Measurements from ENCODE around the gene AMY1C. TPM values are rescaled to one million over a fixed set of nuclear protein-coding genes. Genes with fewer than 3 reads are reported as not detected.
"Not testable (repeated sequence)": the region's sequence is repeated elsewhere in the genome, so short reads cannot be mapped to it uniquely, and the experiment has no call there.

Gene AMY1C
- total RNA-seq, 1 experiment from 2014 or later = not detected

DNA sequence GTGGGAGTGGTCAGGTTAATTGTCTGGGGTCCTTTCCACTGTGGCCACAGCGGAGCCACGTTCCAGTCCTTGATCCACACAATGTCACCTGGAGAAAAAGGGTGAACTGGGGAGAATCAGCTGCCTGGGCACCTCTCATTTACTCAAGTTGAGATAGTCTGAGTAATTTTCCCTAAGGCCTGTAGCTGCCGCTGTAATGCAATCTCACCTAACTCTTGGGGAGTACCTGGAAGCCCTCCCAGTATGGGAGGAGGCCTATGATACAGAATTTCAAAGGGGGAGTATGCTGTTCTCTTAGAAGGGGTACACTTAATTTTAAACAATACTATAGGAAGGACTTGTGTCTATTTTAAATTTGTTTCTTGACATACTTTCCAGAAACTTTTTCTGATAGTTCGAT lies 5.2 kb upstream of the AMY1C start:
- H2AFZ ChIP-seq (ENCODE audit: low read length); H3K36me3 ChIP-seq (ENCODE audit: insufficient read depth, low read length); H3K27ac ChIP-seq (ENCODE audit: low read length); H3K4me1 ChIP-seq (ENCODE audit: low read length); H3K9me2 ChIP-seq (replicated peaks; ENCODE audit: insufficient read depth, low read length); H3K9ac ChIP-seq (ENCODE audit: low read length); DNase-seq; H3K27me3 ChIP-seq (ENCODE audit: low read length); H3K4me3 ChIP-seq (ENCODE audit: low read length); H4K20me1 ChIP-seq (ENCODE audit: insufficient read depth, low read depth, low read length); H3K9me3 ChIP-seq (ENCODE audit: low read length); H3K4me2 ChIP-seq (ENCODE audit: low read depth, low read length, poor library complexity, severe bottlenecking); H3K79me2 ChIP-seq (ENCODE audit: low read length): not testable (repeated sequence)

DNA sequence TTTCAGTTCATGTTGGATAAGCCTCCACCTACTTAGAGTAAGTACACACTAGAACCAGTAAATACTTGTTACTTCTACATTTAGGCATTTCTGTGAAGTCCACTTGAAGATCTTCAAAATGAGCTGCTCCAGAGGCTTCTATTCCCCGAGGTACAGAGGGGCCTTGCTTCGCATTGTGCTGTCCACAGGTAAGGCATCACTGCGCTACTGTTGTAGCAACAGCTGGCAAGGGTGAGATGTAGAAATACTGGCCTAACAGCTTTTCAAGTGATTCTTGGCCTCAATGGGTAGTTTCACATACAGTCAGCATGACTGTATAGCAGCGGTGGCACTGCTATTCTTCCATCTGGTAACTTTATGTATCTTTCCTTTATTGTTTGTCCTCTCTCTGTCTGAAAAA lies 4.7 kb upstream of the AMY1C start:
- not testable (repeated sequence) for H3K27me3 ChIP-seq (ENCODE audit: low read length); H3K4me2 ChIP-seq (ENCODE audit: low read depth, low read length, poor library complexity, severe bottlenecking); H3K9ac ChIP-seq (ENCODE audit: low read length); H3K9me2 ChIP-seq (replicated peaks; ENCODE audit: insufficient read depth, low read length); H3K27ac ChIP-seq (ENCODE audit: low read length); H2AFZ ChIP-seq (ENCODE audit: low read length); H4K20me1 ChIP-seq (ENCODE audit: insufficient read depth, low read depth, low read length); H3K4me1 ChIP-seq (ENCODE audit: low read length); H3K9me3 ChIP-seq (ENCODE audit: low read length); H3K79me2 ChIP-seq (ENCODE audit: low read length); DNase-seq; H3K4me3 ChIP-seq (ENCODE audit: low read length); H3K36me3 ChIP-seq (ENCODE audit: insufficient read depth, low read length)

DNA sequence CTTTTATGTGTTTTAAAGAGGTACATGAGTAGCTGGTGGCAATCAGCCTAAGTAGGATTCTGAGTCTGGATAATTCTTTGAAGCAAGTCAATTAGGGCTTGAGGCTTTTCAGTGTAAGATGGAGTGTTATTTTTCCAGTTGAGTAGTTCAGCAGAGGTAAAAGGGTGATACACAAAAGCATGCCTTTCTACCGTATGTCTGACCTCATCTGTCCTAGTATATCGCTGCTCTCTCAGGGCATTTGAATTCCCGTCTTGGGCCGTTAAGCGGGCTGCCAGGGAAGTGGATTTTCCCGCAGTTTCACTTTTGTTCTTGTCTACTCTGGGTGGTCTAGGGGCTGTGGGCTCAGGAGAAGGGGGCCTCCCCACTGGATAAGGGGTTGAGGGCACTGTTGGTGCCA lies 1.4 kb upstream of the AMY1C start:
- H3K4me3 ChIP-seq (ENCODE audit: low read length); H3K27me3 ChIP-seq (ENCODE audit: low read length); H3K4me2 ChIP-seq (ENCODE audit: low read depth, low read length, poor library complexity, severe bottlenecking); H3K27ac ChIP-seq (ENCODE audit: low read length); H3K9ac ChIP-seq (ENCODE audit: low read length); H3K79me2 ChIP-seq (ENCODE audit: low read length); H2AFZ ChIP-seq (ENCODE audit: low read length); H3K9me3 ChIP-seq (ENCODE audit: low read length); H4K20me1 ChIP-seq (ENCODE audit: insufficient read depth, low read depth, low read length); H3K9me2 ChIP-seq (replicated peaks; ENCODE audit: insufficient read depth, low read length); DNase-seq; H3K36me3 ChIP-seq (ENCODE audit: insufficient read depth, low read length); H3K4me1 ChIP-seq (ENCODE audit: low read length): not testable (repeated sequence)

DNA sequence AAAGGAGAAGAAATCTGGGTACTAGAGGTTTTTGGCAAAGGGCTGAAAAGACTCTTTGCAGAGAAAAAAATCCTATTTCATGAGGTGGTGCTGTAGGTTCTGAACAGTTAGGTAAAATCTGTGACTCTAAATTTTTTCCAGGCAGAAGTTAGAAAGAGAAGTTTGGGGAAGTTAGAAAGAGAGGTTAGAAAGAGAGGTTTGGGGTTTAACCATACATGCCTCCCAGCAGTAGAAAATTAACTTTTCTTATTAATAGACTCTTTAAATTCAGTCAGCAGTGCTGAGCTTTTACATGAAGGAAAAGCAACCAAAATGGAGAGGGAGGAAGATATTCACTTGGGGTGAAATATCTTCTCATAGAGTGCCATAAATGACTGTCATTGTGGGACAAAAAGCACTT lies 12.2 kb downstream of the AMY1C start:
- no peaks in the 10 kb centered on the region for H3K36me3 ChIP-seq (ENCODE audit: insufficient read depth, low read length)
- H3K4me3 ChIP-seq (ENCODE audit: low read length) = no peak overlapping the region
- no peaks in the 10 kb centered on the region for H3K27me3 ChIP-seq (ENCODE audit: low read length)
- H3K9me2 ChIP-seq (replicated peaks; ENCODE audit: insufficient read depth, low read length) = no peaks in the 10 kb centered on the region
- H3K27ac ChIP-seq (ENCODE audit: low read length) = no peak overlapping the region
- no peaks in the 10 kb centered on the region for H3K4me1 ChIP-seq (ENCODE audit: low read length)
- no peaks in the 10 kb centered on the region for H4K20me1 ChIP-seq (ENCODE audit: insufficient read depth, low read depth, low read length)
- peaks cover 16% of the 10 kb centered on the region for H3K9me3 ChIP-seq (ENCODE audit: low read length)
- H2AFZ ChIP-seq (ENCODE audit: low read length) = no peak overlapping the region
- H3K79me2 ChIP-seq (ENCODE audit: low read length) = no peaks in the 10 kb centered on the region
- no peak for DNase-seq
- no peak overlapping the region for H3K9ac ChIP-seq (ENCODE audit: low read length)
- no peak overlapping the region for H3K4me2 ChIP-seq (ENCODE audit: low read depth, low read length, poor library complexity, severe bottlenecking)

DNA sequence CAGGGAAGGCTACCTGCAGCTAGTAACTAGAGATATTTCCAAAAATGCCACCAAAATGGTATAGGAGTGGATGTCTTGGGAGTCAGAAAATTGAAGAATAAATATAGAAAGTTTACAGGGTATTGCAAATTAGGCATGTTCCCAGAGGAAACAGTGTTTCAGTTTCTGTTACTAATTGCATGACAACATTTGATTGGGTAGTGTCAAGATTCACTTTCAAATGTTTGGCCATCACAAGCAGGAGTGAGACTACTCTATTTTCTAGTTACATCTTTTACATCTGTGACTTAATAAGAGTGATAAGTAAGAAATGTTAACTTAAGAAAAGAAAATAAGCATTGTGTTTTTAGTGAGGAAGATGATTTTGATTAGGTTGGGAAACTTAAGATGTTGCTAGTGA lies 30.2 kb downstream of the AMY1C start:
- H3K4me2 ChIP-seq (ENCODE audit: low read depth, low read length, poor library complexity, severe bottlenecking) = no peak overlapping the region
- H3K27ac ChIP-seq (ENCODE audit: low read length) = no peak overlapping the region
- H3K27me3 ChIP-seq (ENCODE audit: low read length) = no peaks in the 10 kb centered on the region
- H3K9me3 ChIP-seq (ENCODE audit: low read length) = peaks cover 3% of the 10 kb centered on the region; the same call in 1 of the 2 replicates
- DNase-seq = no peak
- no peak overlapping the region for H3K4me3 ChIP-seq (ENCODE audit: low read length)
- no peak overlapping the region for H3K9ac ChIP-seq (ENCODE audit: low read length)
- no peaks in the 10 kb centered on the region for H4K20me1 ChIP-seq (ENCODE audit: insufficient read depth, low read depth, low read length)
- no peaks in the 10 kb centered on the region for H3K36me3 ChIP-seq (ENCODE audit: insufficient read depth, low read length)
- H3K9me2 ChIP-seq (replicated peaks; ENCODE audit: insufficient read depth, low read length) = 0 out of 2 replicates have a peak, but pooled peaks cover 3% of the 10 kb centered on the region
- H2AFZ ChIP-seq (ENCODE audit: low read length) = no peak overlapping the region
- H3K79me2 ChIP-seq (ENCODE audit: low read length) = no peaks in the 10 kb centered on the region
- no peaks in the 10 kb centered on the region for H3K4me1 ChIP-seq (ENCODE audit: low read length)

DNA sequence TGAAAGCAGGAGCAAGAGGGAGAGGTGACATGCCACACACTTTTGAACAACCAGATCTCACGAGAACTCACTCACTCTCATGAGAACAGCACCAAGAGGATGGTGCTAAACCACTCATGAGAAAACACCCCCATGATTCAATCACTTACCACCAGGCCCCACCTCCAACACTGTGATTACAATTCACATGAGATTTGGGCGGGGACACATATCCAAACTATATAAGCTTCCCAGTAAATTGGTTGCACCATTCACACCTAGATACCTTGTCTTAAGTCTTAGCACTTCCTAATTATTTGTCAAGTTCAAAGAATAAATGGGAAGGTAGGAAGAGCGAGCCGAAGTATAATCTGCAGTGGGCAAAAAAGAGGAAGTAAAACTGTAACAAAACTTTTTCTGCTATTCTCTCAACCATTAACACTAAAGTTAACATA lies 34.3 kb downstream of the AMY1C start:
- H4K20me1 ChIP-seq (ENCODE audit: insufficient read depth, low read depth, low read length) = no peaks in the 10 kb centered on the region
- DNase-seq = no peak
- H3K9ac ChIP-seq (ENCODE audit: low read length) = no peak overlapping the region
- 0 out of 2 replicates have a peak, but pooled peaks cover 3% of the 10 kb centered on the region for H3K9me3 ChIP-seq (ENCODE audit: low read length)
- 0 out of 2 replicates have a peak, but pooled peaks cover 3% of the 10 kb centered on the region for H3K9me2 ChIP-seq (replicated peaks; ENCODE audit: insufficient read depth, low read length)
- H3K4me1 ChIP-seq (ENCODE audit: low read length) = no peaks in the 10 kb centered on the region
- H3K4me2 ChIP-seq (ENCODE audit: low read depth, low read length, poor library complexity, severe bottlenecking) = no peak overlapping the region
- no peak overlapping the region for H3K4me3 ChIP-seq (ENCODE audit: low read length)
- no peaks in the 10 kb centered on the region for H3K36me3 ChIP-seq (ENCODE audit: insufficient read depth, low read length)
- H2AFZ ChIP-seq (ENCODE audit: low read length) = no peak overlapping the region
- no peak overlapping the region for H3K27ac ChIP-seq (ENCODE audit: low read length)
- H3K79me2 ChIP-seq (ENCODE audit: low read length) = no peaks in the 10 kb centered on the region
- H3K27me3 ChIP-seq (ENCODE audit: low read length) = no peaks in the 10 kb centered on the region

DNA sequence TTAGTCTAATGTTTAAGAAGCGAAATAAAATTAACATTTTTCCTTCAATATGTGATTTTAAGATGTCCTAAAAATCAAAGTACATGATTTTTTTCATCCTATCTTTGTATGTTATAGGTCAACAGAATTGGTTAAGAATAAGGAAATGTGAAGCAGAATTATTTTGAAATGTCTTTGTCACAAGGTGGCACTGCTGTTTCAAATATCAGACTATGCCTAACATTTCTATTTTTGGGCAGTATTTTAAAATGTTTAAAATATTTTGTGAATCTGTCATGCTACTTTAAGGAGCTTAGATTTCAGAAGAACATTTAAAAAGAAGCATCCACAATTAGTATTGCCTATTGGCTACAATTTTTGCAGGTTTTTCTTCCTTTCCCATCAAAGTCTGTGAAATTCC lies 38.7 kb downstream of the AMY1C start:
- H3K4me1 ChIP-seq (ENCODE audit: low read length) = no peaks in the 10 kb centered on the region
- DNase-seq = peak; percentile 57
- H3K27me3 ChIP-seq (ENCODE audit: low read length) = no peaks in the 10 kb centered on the region
- H3K4me3 ChIP-seq (ENCODE audit: low read length) = no peak overlapping the region
- H3K9me3 ChIP-seq (ENCODE audit: low read length) = no peaks in the 10 kb centered on the region
- H3K79me2 ChIP-seq (ENCODE audit: low read length) = no peaks in the 10 kb centered on the region
- no peak overlapping the region for H3K27ac ChIP-seq (ENCODE audit: low read length)
- no peak overlapping the region for H3K4me2 ChIP-seq (ENCODE audit: low read depth, low read length, poor library complexity, severe bottlenecking)
- no peak overlapping the region for H3K9ac ChIP-seq (ENCODE audit: low read length)
- no peak overlapping the region for H2AFZ ChIP-seq (ENCODE audit: low read length)
- 0 out of 2 replicates have a peak, but pooled peaks cover 3% of the 10 kb centered on the region for H3K9me2 ChIP-seq (replicated peaks; ENCODE audit: insufficient read depth, low read length)
- H4K20me1 ChIP-seq (ENCODE audit: insufficient read depth, low read depth, low read length) = no peaks in the 10 kb centered on the region
- H3K36me3 ChIP-seq (ENCODE audit: insufficient read depth, low read length) = no peaks in the 10 kb centered on the region

DNA sequence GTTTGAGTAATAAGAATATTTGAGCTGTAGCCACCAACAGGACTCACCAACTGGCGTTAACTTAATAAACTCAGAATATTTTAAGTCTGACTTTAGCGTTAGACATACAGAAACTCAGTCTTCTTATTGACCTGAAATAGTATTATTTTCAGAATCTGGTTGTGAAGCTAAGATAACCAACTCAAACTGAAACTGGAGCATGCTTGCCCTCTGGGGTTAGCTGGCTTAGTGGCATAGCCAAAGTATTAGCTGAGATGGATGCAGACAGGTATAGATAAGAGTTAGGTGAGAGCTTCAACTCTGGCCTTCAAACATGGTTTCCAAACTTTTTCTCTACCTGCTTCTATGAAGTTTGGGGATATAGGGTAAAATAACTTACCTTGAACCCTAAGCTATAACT lies 40.5 kb downstream of the AMY1C start:
- H3K27ac ChIP-seq (ENCODE audit: low read length) = no peak overlapping the region
- H3K4me2 ChIP-seq (ENCODE audit: low read depth, low read length, poor library complexity, severe bottlenecking) = no peak overlapping the region
- H4K20me1 ChIP-seq (ENCODE audit: insufficient read depth, low read depth, low read length) = no peaks in the 10 kb centered on the region
- H3K27me3 ChIP-seq (ENCODE audit: low read length) = no peaks in the 10 kb centered on the region
- H3K4me1 ChIP-seq (ENCODE audit: low read length) = no peaks in the 10 kb centered on the region
- H3K4me3 ChIP-seq (ENCODE audit: low read length) = no peak overlapping the region
- no peak for DNase-seq
- H2AFZ ChIP-seq (ENCODE audit: low read length) = no peak overlapping the region
- no peaks in the 10 kb centered on the region for H3K9me3 ChIP-seq (ENCODE audit: low read length)
- no peaks in the 10 kb centered on the region for H3K9me2 ChIP-seq (replicated peaks; ENCODE audit: insufficient read depth, low read length)
- H3K36me3 ChIP-seq (ENCODE audit: insufficient read depth, low read length) = no peaks in the 10 kb centered on the region
- H3K9ac ChIP-seq (ENCODE audit: low read length) = no peak overlapping the region
- H3K79me2 ChIP-seq (ENCODE audit: low read length) = no peaks in the 10 kb centered on the region

Data from Karpas-422 (cell line).